C4-2B (cell line): Measurements from ENCODE around the gene TRNP1.

Source experiments
- H3K27ac ChIP-seq: fragments of 450-650 bp; 2 replicates; pipeline ENCODE4 v1.5.1; 2017
- ZFX ChIP-seq: fragments of 450-650 bp; IDR thresholded peaks from 2 replicates; pipeline ENCODE4 v1.6.1; 2017
- TF ChIP-seq, protein P1 (sequence below): fragments of 450-650 bp; conservative IDR thresholded peaks from 2 replicates; pipeline ENCODE4 v1.5.1; 2017; ENCODE audit warnings: mild to moderate bottlenecking

TRNP1 gene

GRCh38 chr1:27010226-27010994 lies 16.9 kb downstream of the TRNP1 start:
- H3K27ac ChIP-seq, result peak overlapping the region; percentile 50; the same call in 1 of the 2 replicates

DNA sequence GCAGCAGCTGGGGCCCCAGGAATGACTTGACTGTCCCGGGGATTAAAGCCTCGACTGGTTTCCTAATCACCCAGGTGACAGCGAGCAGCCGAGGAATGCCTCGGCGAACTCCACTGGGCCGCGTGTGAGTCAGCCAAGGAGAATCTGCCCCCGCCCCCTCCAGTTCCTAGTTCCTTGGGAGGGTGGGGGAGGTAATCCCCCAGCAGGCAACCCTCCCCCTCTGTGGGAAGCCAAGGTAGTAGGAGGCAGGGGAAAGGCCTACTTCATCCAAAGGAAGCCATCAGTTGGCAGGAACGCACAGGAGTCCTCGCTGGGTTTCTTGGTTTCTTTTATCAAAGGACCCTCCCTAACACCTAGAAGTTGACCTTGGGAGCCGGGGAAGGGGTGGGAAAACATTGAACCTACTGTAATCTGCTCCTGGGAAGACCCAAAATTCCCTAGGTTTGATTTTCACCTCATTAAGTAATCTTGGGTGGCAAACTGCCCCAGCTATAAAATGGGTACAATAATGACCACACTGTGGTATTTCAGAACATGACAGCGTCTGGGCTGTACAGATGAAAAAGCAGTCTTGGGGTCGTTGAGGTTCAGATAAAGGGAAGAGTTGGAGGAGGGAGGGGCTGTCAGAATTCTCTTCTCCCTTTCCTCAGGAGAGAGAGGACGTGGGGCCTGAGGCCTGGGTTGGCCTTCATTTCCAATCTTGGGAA lies 17.7 kb downstream of the TRNP1 start:
- H3K27ac ChIP-seq, result no peak overlapping the region
- TF ChIP-seq ZFX, result no peak
- TF ChIP-seq, protein P1, sequence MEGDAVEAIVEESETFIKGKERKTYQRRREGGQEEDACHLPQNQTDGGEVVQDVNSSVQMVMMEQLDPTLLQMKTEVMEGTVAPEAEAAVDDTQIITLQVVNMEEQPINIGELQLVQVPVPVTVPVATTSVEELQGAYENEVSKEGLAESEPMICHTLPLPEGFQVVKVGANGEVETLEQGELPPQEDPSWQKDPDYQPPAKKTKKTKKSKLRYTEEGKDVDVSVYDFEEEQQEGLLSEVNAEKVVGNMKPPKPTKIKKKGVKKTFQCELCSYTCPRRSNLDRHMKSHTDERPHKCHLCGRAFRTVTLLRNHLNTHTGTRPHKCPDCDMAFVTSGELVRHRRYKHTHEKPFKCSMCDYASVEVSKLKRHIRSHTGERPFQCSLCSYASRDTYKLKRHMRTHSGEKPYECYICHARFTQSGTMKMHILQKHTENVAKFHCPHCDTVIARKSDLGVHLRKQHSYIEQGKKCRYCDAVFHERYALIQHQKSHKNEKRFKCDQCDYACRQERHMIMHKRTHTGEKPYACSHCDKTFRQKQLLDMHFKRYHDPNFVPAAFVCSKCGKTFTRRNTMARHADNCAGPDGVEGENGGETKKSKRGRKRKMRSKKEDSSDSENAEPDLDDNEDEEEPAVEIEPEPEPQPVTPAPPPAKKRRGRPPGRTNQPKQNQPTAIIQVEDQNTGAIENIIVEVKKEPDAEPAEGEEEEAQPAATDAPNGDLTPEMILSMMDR, result no peak

More at GRCh38 chr1:27010226-27010994, 16.9 kb downstream of the TRNP1 start:
- TF ChIP-seq, protein P1, result no peak
- no peak for TF ChIP-seq ZFX

DNA sequence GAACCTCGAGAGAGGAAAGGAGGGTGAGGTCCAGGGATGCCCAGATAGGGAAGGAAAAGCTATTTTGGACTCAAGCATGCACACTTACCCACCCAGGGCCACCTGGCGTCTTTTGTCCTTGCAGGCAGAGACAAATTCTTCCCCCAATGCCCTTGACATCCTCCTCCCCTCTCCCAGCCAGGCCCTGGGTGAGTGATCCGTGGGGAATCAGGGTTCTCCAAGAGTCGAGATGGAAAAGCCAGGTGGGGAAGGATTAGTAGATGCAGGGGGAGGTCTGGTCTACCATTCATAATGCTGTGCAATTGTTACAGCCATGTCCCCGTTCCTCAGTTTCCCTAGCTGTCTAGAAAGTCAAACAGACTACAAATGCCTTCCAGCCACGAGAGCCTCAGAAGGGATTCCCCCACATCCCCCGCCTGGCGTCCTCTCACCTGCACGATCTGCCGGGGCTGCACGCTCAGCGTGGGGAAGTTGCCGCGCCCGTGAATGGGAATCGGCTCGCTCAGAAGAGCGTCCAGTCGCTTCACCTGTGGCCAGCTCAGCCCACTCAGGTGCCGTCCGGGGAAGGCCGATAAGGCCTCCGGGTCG lies 18.6 kb downstream of the TRNP1 start:
- H3K27ac ChIP-seq, result no peak overlapping the region
- TF ChIP-seq ZFX, result no peak
- TF ChIP-seq, protein P1, result no peak

DNA sequence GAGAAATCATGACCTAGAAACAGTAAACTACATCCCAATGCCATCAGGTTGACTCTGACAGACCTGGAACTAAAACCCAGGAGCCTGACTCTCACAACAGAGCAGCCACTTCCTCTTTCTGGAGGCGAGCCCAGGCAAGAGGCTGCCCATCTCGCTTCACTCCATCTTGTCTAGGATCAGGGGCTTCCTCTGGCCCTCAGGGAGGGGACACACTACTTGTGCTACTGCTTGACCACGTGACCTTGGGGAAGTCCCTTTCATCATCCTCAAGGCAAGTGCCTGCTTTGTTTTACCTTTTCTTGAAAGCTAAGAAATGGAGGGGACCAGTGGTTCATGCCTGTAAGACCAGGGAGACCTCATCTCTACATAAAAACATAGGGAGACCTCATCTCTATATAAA lies 21.8 kb downstream of the TRNP1 start:
- TF ChIP-seq ZFX, result no peak
- TF ChIP-seq, protein P1, result no peak

GRCh38 chr1:27016376-27016775 lies 22.9 kb downstream of the TRNP1 start:
- no peak overlapping the region for H3K27ac ChIP-seq
- TF ChIP-seq, protein P1, result no peak
- no peak for TF ChIP-seq ZFX

More for the DNA sequence above, 21.8 kb downstream of the TRNP1 start:
- no peak overlapping the region for H3K27ac ChIP-seq

DNA sequence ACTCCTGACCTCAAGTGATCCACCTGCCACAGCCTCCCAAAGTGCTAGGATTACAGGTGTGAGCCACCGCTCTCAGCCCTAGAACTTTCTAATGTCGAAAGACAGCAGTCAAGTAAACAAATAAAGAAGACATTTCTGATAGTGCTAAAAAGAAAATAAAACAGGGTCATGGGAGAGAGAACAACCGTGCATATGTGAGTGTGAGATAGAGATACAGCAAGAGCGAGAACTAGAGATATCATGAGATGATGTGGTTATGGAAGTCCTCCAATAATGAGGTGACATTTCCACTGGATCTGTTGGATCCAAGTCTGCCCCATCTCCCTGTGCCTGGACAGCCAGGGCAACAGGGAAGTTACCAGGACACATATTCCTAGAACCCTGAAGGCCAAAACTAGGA lies 23.7 kb downstream of the TRNP1 start:
- no peak overlapping the region for H3K27ac ChIP-seq
- no peak for TF ChIP-seq ZFX
- TF ChIP-seq, protein P1, result no peak

- H3K27ac ChIP-seq, result no peak overlapping the region
Measured at GRCh38 chr1:27018316-27018715, 24.8 kb downstream of the TRNP1 start.

More at GRCh38 chr1:27018316-27018715, 24.8 kb downstream of the TRNP1 start:
- no peak for TF ChIP-seq ZFX
- TF ChIP-seq, protein P1, result no peak
